Hepatocyte (in vitro differentiated cells): ENCODE data around the gene DNMT3A.

Experiments
- EZH2 ChIP-seq: fragments of 200-600 bp; sonication (generic); IDR thresholded peaks from 2 replicates; pipeline ENCODE4 v1.6.1; 2016; ENCODE audit warnings: antibody characterized with exemption, mild to moderate bottlenecking, borderline replicate concordance
- EZH2phosphoT487 ChIP-seq: fragments of 200-600 bp; sonication (generic); IDR thresholded peaks from one replicate; pipeline ENCODE4 v1.6.1; 2018; ENCODE audit warnings: antibody characterized with exemption, mild to moderate bottlenecking, low read depth, moderate library complexity; ENCODE audit not compliant: unreplicated experiment, severe bottlenecking
- TF ChIP-seq, protein P1 (sequence below): fragments of 200-600 bp; sonication (generic); IDR thresholded peaks from 2 replicates; pipeline ENCODE4 v1.5.1; 2016; ENCODE audit warnings: antibody characterized with exemption, mild to moderate bottlenecking; ENCODE audit not compliant: poor library complexity

DNA sequence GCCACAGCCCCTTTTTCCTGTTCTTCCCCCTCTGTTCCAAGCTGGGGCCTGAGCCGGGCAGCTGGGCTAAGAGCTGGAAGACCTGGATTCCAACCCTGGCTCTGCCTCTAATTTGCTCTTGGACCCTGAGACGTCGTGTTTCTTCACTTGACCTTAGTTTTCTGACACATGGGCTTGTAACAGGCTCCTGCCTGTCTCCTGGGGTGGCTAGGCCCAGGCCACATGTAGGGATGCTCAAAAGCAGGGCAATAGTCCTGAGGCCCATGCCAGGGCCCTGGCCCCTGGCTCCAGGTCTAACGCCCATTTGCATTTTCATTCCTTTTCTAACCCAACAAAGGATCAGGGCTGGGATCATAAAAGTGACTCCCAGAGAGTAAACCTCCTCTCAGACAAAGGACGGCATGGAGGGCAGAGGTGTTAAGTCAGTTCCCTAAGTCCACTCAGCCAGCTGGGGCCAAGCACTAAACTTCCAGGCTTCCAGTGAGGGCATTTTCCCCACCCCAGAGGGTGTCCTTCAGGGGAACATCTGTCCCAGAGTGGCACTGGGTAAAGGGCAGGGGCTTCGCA is 16.6 kb upstream of the DNMT3A start:
- no peak for TF ChIP-seq EZH2
- TF ChIP-seq, protein P1, sequence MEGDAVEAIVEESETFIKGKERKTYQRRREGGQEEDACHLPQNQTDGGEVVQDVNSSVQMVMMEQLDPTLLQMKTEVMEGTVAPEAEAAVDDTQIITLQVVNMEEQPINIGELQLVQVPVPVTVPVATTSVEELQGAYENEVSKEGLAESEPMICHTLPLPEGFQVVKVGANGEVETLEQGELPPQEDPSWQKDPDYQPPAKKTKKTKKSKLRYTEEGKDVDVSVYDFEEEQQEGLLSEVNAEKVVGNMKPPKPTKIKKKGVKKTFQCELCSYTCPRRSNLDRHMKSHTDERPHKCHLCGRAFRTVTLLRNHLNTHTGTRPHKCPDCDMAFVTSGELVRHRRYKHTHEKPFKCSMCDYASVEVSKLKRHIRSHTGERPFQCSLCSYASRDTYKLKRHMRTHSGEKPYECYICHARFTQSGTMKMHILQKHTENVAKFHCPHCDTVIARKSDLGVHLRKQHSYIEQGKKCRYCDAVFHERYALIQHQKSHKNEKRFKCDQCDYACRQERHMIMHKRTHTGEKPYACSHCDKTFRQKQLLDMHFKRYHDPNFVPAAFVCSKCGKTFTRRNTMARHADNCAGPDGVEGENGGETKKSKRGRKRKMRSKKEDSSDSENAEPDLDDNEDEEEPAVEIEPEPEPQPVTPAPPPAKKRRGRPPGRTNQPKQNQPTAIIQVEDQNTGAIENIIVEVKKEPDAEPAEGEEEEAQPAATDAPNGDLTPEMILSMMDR: no peak
- TF ChIP-seq EZH2phosphoT487: no peak
